Neural cell (in vitro differentiated cells): ENCODE results near the gene TINAGL1. TPM values are rescaled to one million over a fixed set of nuclear protein-coding genes. Genes with fewer than 3 reads are reported as not detected.
"Not testable (repeated sequence)": the region's sequence is repeated elsewhere in the genome, so short reads cannot be mapped to it uniquely, and the experiment has no call there.

Experiments
- H2AFZ ChIP-seq: fragments of 200-600, 300-800 bp; sonication (generic), shearing (Covaris generic); 2 replicates; pipeline ENCODE4 v1.6.0; 2014; ENCODE audit warnings: low read depth, mild to moderate bottlenecking, antibody characterized with exemption, low read length, moderate library complexity
- H3F3A ChIP-seq: fragments of 200-600 bp; shearing (Covaris generic); 2 replicates; pipeline ENCODE4 v1.6.1; 2016; ENCODE audit warnings: mild to moderate bottlenecking, moderate library complexity, mixed read lengths, antibody characterized with exemption, low read length; ENCODE audit not compliant: insufficient read depth, poor library complexity, severe bottlenecking
- H3K27ac ChIP-seq: fragments of 200-600, 300-800 bp; sonication (generic), shearing (Covaris generic); 2 replicates; pipeline ENCODE4 v1.5.1; 2014; ENCODE audit warnings: mild to moderate bottlenecking, low read length, moderate library complexity
- H3K27me3 ChIP-seq: fragments of 300-800, 200-600 bp; sonication (generic), shearing (Covaris generic); 2 replicates; pipeline ENCODE4 v1.6.0; 2014; ENCODE audit warnings: mild to moderate bottlenecking, low read depth, low read length, moderate library complexity; ENCODE audit not compliant: insufficient read depth
- H3K36me3 ChIP-seq: fragments of 300-800, 200-600 bp; sonication (generic), shearing (Covaris generic); 2 replicates; pipeline ENCODE4 v1.5.1; 2014; ENCODE audit warnings: mild to moderate bottlenecking, antibody characterized with exemption, low read length, moderate library complexity; ENCODE audit not compliant: insufficient read depth
- H3K4me2 ChIP-seq: fragments of 300-800, 200-600 bp; sonication (generic), shearing (Covaris generic); 2 replicates; pipeline ENCODE4 v1.6.0; 2014; ENCODE audit warnings: mild to moderate bottlenecking, low read length
- H3K4me3 ChIP-seq: fragments of 300-800, 200-600 bp; sonication (generic), shearing (Covaris generic); 2 replicates; pipeline ENCODE4 v1.5.1; 2014; ENCODE audit warnings: mild to moderate bottlenecking, low read length, moderate library complexity
- H3K79me2 ChIP-seq: fragments of 200-600 bp; shearing (Covaris generic); replicated peaks from 2 replicates; pipeline ENCODE4 v1.6.0; 2014; ENCODE audit warnings: mild to moderate bottlenecking, low read length, moderate library complexity; ENCODE audit not compliant: insufficient read depth
- H3K9ac ChIP-seq: fragments of 300-800, 200-600 bp; sonication (generic), shearing (Covaris generic); 2 replicates; pipeline ENCODE4 v1.6.1; 2016; ENCODE audit warnings: mild to moderate bottlenecking, low read length, mixed read lengths
- H3K9me2 ChIP-seq: fragments of 200-600 bp; shearing (Covaris generic); 2 replicates; pipeline ENCODE4 v1.6.1; 2016; ENCODE audit warnings: mild to moderate bottlenecking, low read length, mixed read lengths; ENCODE audit not compliant: insufficient read depth
- H3K9me3 ChIP-seq: fragments of 200-600, 300-800 bp; sonication (generic), shearing (Covaris generic); 2 replicates; pipeline ENCODE4 v1.6.1; 2016; ENCODE audit warnings: mild to moderate bottlenecking, mixed run types, low read length, moderate library complexity, mixed read lengths
- H4K20me1 ChIP-seq: fragments of 200-600 bp; shearing (Covaris generic); 2 replicates; pipeline ENCODE4 v1.6.1; 2016; ENCODE audit warnings: mild to moderate bottlenecking, mixed run types; ENCODE audit not compliant: insufficient read depth
- EP300 ChIP-seq: fragments of 450-650 bp; conservative IDR thresholded peaks from 2 replicates; pipeline ENCODE4 v1.6.1; 2014; ENCODE audit warnings: antibody characterized with exemption, mild to moderate bottlenecking, moderate library complexity; ENCODE audit not compliant: poor library complexity, severe bottlenecking
- EZH2 ChIP-seq: fragments of 200-600, 300-800 bp; shearing (Covaris generic), sonication (generic); IDR thresholded peaks from 2 replicates; pipeline ENCODE4 v1.6.1; 2014; ENCODE audit warnings: antibody characterized with exemption, low read length, borderline replicate concordance, mild to moderate bottlenecking; ENCODE audit not compliant: insufficient read depth, poor library complexity, severe bottlenecking
- MXI1 ChIP-seq: fragments of 450-650 bp; conservative IDR thresholded peaks from 2 replicates; pipeline ENCODE4 v1.6.1; 2014; ENCODE audit warnings: antibody characterized with exemption, mild to moderate bottlenecking; ENCODE audit not compliant: poor library complexity, severe bottlenecking
- POLR2AphosphoS5 ChIP-seq: IDR thresholded peaks from 2 replicates; pipeline ENCODE4 v1.6.1; 2012
- RAD21 ChIP-seq: fragments of 450-650 bp; conservative IDR thresholded peaks from 2 replicates; pipeline ENCODE4 v1.6.1; 2014; ENCODE audit warnings: antibody characterized with exemption, mild to moderate bottlenecking, moderate library complexity
- REST ChIP-seq: IDR thresholded peaks from 2 replicates; pipeline ENCODE4 v1.6.1; 2012; ENCODE audit warnings: borderline replicate concordance
- SMC3 ChIP-seq: fragments of 450-650 bp; conservative IDR thresholded peaks from 2 replicates; pipeline ENCODE4 v1.6.1; 2014; ENCODE audit warnings: antibody characterized with exemption, mild to moderate bottlenecking, moderate library complexity; ENCODE audit not compliant: poor library complexity
- TAF1 ChIP-seq: IDR thresholded peaks from 2 replicates; pipeline ENCODE4 v1.6.1; 2012; ENCODE audit warnings: low read depth
- polyA plus RNA-seq: library from polyadenylated mRNA; depleted of rRNA; stranded (reverse); fragments of >200 nt; gene quantifications from 2 replicates; pipeline ENCODE4 v1.2.3, GENCODE V29; 2014
- TF ChIP-seq, protein P1 (sequence below): fragments of 450-650 bp; IDR thresholded peaks from 2 replicates; pipeline ENCODE4 v1.5.1; 2014; ENCODE audit warnings: antibody characterized with exemption, mild to moderate bottlenecking, moderate library complexity; ENCODE audit not compliant: poor library complexity, severe bottlenecking

TINAGL1 gene
- polyA plus RNA-seq, 1 donor from 2014 or later = not detected

GRCh38 chr1:31585736-31586365 is 9.5 kb downstream of the TINAGL1 start:
- Histone ChIP-seq H3K9me2 (no peaks in the 10 kb centered on the region), H2AFZ (no peak overlapping the region), H3K4me2 (no peak overlapping the region), H3K36me3 (no peaks in the 10 kb centered on the region), H4K20me1 (no peaks in the 10 kb centered on the region), H3K9ac (no peak overlapping the region), H3K9me3 (no peaks in the 10 kb centered on the region), H3K4me3 (no peak overlapping the region), H3F3A (no peaks in the 10 kb centered on the region), H3K27ac (no peak overlapping the region), H3K27me3 (no peaks in the 10 kb centered on the region), H3K79me2 (no peaks in the 10 kb centered on the region)
- TF ChIP-seq MXI1 = no peak
- TF ChIP-seq REST = no peak
- no peak for TF ChIP-seq EZH2
- TF ChIP-seq, protein P1, sequence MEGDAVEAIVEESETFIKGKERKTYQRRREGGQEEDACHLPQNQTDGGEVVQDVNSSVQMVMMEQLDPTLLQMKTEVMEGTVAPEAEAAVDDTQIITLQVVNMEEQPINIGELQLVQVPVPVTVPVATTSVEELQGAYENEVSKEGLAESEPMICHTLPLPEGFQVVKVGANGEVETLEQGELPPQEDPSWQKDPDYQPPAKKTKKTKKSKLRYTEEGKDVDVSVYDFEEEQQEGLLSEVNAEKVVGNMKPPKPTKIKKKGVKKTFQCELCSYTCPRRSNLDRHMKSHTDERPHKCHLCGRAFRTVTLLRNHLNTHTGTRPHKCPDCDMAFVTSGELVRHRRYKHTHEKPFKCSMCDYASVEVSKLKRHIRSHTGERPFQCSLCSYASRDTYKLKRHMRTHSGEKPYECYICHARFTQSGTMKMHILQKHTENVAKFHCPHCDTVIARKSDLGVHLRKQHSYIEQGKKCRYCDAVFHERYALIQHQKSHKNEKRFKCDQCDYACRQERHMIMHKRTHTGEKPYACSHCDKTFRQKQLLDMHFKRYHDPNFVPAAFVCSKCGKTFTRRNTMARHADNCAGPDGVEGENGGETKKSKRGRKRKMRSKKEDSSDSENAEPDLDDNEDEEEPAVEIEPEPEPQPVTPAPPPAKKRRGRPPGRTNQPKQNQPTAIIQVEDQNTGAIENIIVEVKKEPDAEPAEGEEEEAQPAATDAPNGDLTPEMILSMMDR = no peak
- TF ChIP-seq EP300 = no peak
- no peak for TF ChIP-seq RAD21
- no peak for TF ChIP-seq SMC3
- TF ChIP-seq TAF1 = no peak
- no peak for TF ChIP-seq POLR2AphosphoS5

- no peak overlapping the region for H3K4me3 ChIP-seq
- H3K9me3 ChIP-seq = no peaks in the 10 kb centered on the region
- no peak overlapping the region for H2AFZ ChIP-seq
- no peak overlapping the region for H3K9ac ChIP-seq
- H3K79me2 ChIP-seq = no peaks in the 10 kb centered on the region
- H3F3A ChIP-seq = no peaks in the 10 kb centered on the region
- no peaks in the 10 kb centered on the region for H3K36me3 ChIP-seq
- no peak for TF ChIP-seq TAF1
- TF ChIP-seq MXI1 = no peak
- TF ChIP-seq POLR2AphosphoS5 = no peak
- no peak for TF ChIP-seq RAD21
- TF ChIP-seq, protein P1 = no peak
- TF ChIP-seq REST = no peak
- no peak for TF ChIP-seq EZH2
- no peaks in the 10 kb centered on the region for H3K9me2 ChIP-seq
- H3K27ac ChIP-seq = no peak overlapping the region
- H4K20me1 ChIP-seq = no peaks in the 10 kb centered on the region
- H3K27me3 ChIP-seq = no peaks in the 10 kb centered on the region
- no peak overlapping the region for H3K4me2 ChIP-seq
Measured at GRCh38 chr1:31586376-31587327, 10.3 kb downstream of the TINAGL1 start.

- H3K4me2 ChIP-seq, H3K27ac ChIP-seq: not testable (repeated sequence)
Measured at GRCh38 chr1:31587328-31587699, 11.0 kb downstream of the TINAGL1 start.

More at GRCh38 chr1:31587328-31587699, 11.0 kb downstream of the TINAGL1 start:
- H3K79me2 ChIP-seq, H2AFZ ChIP-seq, H3F3A ChIP-seq, H3K9me3 ChIP-seq, H3K9ac ChIP-seq, H3K36me3 ChIP-seq, H3K4me3 ChIP-seq, H4K20me1 ChIP-seq, H3K27me3 ChIP-seq, H3K9me2 ChIP-seq: not testable (repeated sequence)
